HepG2 (cell line): ENCODE data around the gene SERPINB13.

Experiments used
- CTCF ChIP-seq: sonication (generic); formaldehyde crosslinking; IDR thresholded peaks from 2 replicates; pipeline ENCODE4 v1.5.0; 2020; ENCODE audit warnings: mild to moderate bottlenecking, missing genetic modification reagents, moderate library complexity
- EP300 ChIP-seq, 3 experiments: sonication (generic) in 1 of 3; formaldehyde crosslinking in 1 of 3; IDR thresholded peaks; 2 replicates each; pipeline versions ENCODE4 v1.5.1 to v1.6.1; 2011 to 2020; ENCODE audit warnings: low read depth in 2 of 3, low read length in 2 of 3, borderline replicate concordance in 1 of 3, improper control_type of control experiment in 1 of 3, mild to moderate bottlenecking in 1 of 3, missing genetic modification reagents in 1 of 3, moderate library complexity in 1 of 3
- ZNF337 ChIP-seq: sonication (generic); formaldehyde crosslinking; IDR thresholded peaks from 2 replicates; pipeline ENCODE4 v1.5.1; 2020; ENCODE audit warnings: missing genetic modification reagents, low read depth, mild to moderate bottlenecking, borderline replicate concordance

GRCh38 chr18:63604791-63605567, 17.8 kb downstream of the SERPINB13 start:
- TF ChIP-seq CTCF (CRISPR knock-in tag) = no peak
- no peak for TF ChIP-seq EP300 (IDR thresholded peaks at IDR 0.05; ENCODE audit: low read depth in 2 of 2, low read length in 2 of 2)
- TF ChIP-seq EP300 (CRISPR knock-in tag; IDR thresholded peaks at IDR 0.05; ENCODE audit: borderline replicate concordance) = no peak
- no peak for TF ChIP-seq ZNF337 (CRISPR knock-in tag)
